ENCODE measurements around the gene SEC16B.

GRCh38 chr1:177978530-177978929 is 8.7 kb upstream of the SEC16B start:
- TF ChIP-seq BACH2 (CRISPR knock-in tag; IDR thresholded peaks at IDR 0.05; ENCODE audit: borderline replicate concordance), result no peak
- no peak for TF ChIP-seq ARNTL (CRISPR knock-in tag; IDR thresholded peaks at IDR 0.05; ENCODE audit: borderline replicate concordance, low read depth)
- TF ChIP-seq, protein P1, sequence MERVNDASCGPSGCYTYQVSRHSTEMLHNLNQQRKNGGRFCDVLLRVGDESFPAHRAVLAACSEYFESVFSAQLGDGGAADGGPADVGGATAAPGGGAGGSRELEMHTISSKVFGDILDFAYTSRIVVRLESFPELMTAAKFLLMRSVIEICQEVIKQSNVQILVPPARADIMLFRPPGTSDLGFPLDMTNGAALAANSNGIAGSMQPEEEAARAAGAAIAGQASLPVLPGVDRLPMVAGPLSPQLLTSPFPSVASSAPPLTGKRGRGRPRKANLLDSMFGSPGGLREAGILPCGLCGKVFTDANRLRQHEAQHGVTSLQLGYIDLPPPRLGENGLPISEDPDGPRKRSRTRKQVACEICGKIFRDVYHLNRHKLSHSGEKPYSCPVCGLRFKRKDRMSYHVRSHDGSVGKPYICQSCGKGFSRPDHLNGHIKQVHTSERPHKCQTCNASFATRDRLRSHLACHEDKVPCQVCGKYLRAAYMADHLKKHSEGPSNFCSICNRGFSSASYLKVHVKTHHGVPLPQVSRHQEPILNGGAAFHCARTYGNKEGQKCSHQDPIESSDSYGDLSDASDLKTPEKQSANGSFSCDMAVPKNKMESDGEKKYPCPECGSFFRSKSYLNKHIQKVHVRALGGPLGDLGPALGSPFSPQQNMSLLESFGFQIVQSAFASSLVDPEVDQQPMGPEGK (CRISPR knock-in tag; IDR thresholded peaks at IDR 0.05; ENCODE audit: borderline replicate concordance), result no peak
- TF ChIP-seq TCF4 (CRISPR knock-in tag; IDR thresholded peaks at IDR 0.05; ENCODE audit: borderline replicate concordance), result no peak
- no peak for TF ChIP-seq OSR1 (CRISPR knock-in tag; IDR thresholded peaks at IDR 0.05)
- no peak for TF ChIP-seq ZNF70 (CRISPR knock-in tag; IDR thresholded peaks at IDR 0.05)
- no peak for TF ChIP-seq ZC3H10 (CRISPR knock-in tag; IDR thresholded peaks at IDR 0.05)
- no peak for TF ChIP-seq ZNF565 (CRISPR knock-in tag; conservative IDR thresholded peaks at IDR 0.05; ENCODE audit: low read depth)
- TF ChIP-seq RARB (CRISPR knock-in tag; IDR thresholded peaks at IDR 0.05), result no peak
- no peak for TF ChIP-seq ZFP3 (CRISPR knock-in tag; IDR thresholded peaks at IDR 0.05)
- no peak for TF ChIP-seq ZNF8 (CRISPR knock-in tag; IDR thresholded peaks at IDR 0.05)
- TF ChIP-seq GLIS3 (CRISPR knock-in tag; IDR thresholded peaks at IDR 0.05), result no peak
